AG10803 (cell line): ENCODE measurements around the gene IARS1.

Source experiments
- DNase-seq: peaks from one replicate; pipeline ENCODE4 v3.0.0; 2010; ENCODE audit warnings: low read depth
- H3K4me3 ChIP-seq: 2 replicates; pipeline ENCODE4 v1.5.1; 2011; ENCODE audit warnings: mild to moderate bottlenecking, low read length, control low read depth
- TF ChIP-seq, protein P1 (sequence below): conservative IDR thresholded peaks from 2 replicates; pipeline ENCODE4 v1.5.1; 2011; ENCODE audit warnings: mild to moderate bottlenecking, low read length, control low read depth, inconsistent platforms

The IARS1 gene

GRCh38 chr9:92295827-92296258 is 2.3 kb upstream of the IARS1 start:
- no peak overlapping the region for H3K4me3 ChIP-seq
- DNase-seq: peak; percentile 5
- TF ChIP-seq, protein P1, sequence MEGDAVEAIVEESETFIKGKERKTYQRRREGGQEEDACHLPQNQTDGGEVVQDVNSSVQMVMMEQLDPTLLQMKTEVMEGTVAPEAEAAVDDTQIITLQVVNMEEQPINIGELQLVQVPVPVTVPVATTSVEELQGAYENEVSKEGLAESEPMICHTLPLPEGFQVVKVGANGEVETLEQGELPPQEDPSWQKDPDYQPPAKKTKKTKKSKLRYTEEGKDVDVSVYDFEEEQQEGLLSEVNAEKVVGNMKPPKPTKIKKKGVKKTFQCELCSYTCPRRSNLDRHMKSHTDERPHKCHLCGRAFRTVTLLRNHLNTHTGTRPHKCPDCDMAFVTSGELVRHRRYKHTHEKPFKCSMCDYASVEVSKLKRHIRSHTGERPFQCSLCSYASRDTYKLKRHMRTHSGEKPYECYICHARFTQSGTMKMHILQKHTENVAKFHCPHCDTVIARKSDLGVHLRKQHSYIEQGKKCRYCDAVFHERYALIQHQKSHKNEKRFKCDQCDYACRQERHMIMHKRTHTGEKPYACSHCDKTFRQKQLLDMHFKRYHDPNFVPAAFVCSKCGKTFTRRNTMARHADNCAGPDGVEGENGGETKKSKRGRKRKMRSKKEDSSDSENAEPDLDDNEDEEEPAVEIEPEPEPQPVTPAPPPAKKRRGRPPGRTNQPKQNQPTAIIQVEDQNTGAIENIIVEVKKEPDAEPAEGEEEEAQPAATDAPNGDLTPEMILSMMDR: no peak

GRCh38 chr9:92295240-92295790 is 1.8 kb upstream of the IARS1 start:
- no peak overlapping the region for H3K4me3 ChIP-seq
- TF ChIP-seq, protein P1: no peak
- DNase-seq: no peak

DNA sequence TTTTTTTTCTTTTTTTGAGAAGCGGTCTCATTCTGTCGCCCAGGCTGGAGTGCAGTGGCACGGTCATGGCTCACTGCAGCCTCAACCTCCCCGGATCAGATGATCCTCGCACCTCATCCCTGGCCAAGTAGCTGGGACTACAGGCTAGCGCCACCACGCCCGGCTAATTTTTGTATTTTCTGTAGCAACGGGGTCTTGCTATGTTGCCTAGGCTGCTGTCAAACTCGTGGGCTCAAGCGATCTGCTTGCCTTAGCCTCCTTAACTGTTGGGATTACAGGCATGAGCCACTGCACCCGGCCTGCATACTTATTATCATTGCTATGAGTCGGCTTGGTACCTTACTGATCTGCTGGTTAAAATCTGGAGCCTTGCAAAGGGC is 790 bp upstream of the IARS1 start:
- TF ChIP-seq, protein P1: no peak
- H3K4me3 ChIP-seq: peak overlapping the region; percentile 75
- DNase-seq: peak; percentile 38

- TF ChIP-seq, protein P1: no peak
- peak overlapping the region; percentile 75 for H3K4me3 ChIP-seq
- DNase-seq: no peak
Measured at GRCh38 chr9:92293075-92293354, 482 bp downstream of the IARS1 start.

- H3K4me3 ChIP-seq: peak overlapping the region; percentile 75
- peak; percentile 32 for DNase-seq
- TF ChIP-seq, protein P1: no peak
Measured at GRCh38 chr9:92292338-92293074, 991 bp downstream of the IARS1 start.

GRCh38 chr9:92291577-92291976 is 1.9 kb downstream of the IARS1 start:
- peak overlapping the region; percentile 75 for H3K4me3 ChIP-seq
- no peak for DNase-seq
- TF ChIP-seq, protein P1: no peak

DNA sequence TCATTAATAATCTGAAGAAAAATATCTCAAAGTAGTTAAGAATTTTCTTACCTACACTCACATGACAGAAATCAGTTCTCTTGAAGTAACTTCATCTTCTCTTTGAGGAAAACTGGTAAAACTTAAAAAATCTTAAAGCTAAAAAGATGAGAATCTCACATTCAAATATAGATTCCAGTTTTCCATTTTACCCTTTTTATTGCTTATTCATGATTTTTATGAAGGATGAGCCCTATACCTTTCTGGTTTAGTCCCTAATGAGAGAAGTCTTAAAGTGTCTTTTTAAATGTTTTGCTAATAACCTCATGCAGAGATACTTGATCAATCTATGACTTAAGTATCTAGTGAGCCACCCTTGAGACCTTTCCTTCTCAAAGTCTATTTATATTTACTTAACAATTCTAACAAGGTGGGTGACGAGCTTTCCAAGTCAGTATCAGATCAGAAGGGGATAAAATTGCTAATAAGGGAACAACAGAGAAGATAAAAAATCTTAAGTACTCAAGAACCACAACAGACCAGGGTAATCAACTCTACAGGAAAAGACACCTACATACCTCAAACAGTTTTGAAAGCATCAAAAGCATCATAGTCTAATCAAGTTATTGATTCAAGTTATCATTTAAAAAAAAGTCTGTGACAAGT is 2.6 kb downstream of the IARS1 start:
- no peak overlapping the region for H3K4me3 ChIP-seq
- DNase-seq: no peak
- TF ChIP-seq, protein P1: no peak
